K562 (cell line): ENCODE results near the gene MTHFR. TPM values are rescaled to one million over a fixed set of nuclear protein-coding genes. Genes with fewer than 3 reads are reported as not detected.

Experiments
- ADNP ChIP-seq: fragments of 200-800 bp; sonication (Bioruptor generic); IDR thresholded peaks from 2 replicates; pipeline ENCODE4 v1.6.1; 2016; ENCODE audit warnings: missing genetic modification characterization, missing compliant biosample characterization
- FOS ChIP-seq: IDR thresholded peaks from 3 replicates; pipeline ENCODE4 v1.6.1; 2011; ENCODE audit not compliant: insufficient read length; ENCODE audit errors: extremely low read depth
- HNRNPH1 ChIP-seq: fragments of 200-400 bp; formaldehyde crosslinking; optimal IDR thresholded peaks from 2 replicates; pipeline ENCODE3; 2017; ENCODE audit warnings: low read depth, mild to moderate bottlenecking, low read length, moderate library complexity
- MCM2 ChIP-seq: fragments of 450-650 bp; IDR thresholded peaks from 2 replicates; pipeline ENCODE4 v1.6.1; 2017; ENCODE audit warnings: low read depth, mild to moderate bottlenecking
- PCBP2 ChIP-seq: fragments of 200-400 bp; formaldehyde crosslinking; IDR thresholded peaks from 2 replicates; pipeline ENCODE4 v1.6.1; 2018; ENCODE audit warnings: low read length, low read depth, mild to moderate bottlenecking, moderate library complexity; ENCODE audit not compliant: poor library complexity, severe bottlenecking
- PHF21A ChIP-seq: fragments of 450-650 bp; IDR thresholded peaks from 2 replicates; pipeline ENCODE4 v1.6.1; 2017; ENCODE audit warnings: low read depth, borderline replicate concordance
- POLR2AphosphoS5 ChIP-seq: IDR thresholded peaks from 2 replicates; pipeline ENCODE4 v1.6.1; 2011; ENCODE audit warnings: mild to moderate bottlenecking, low read depth, low read length, moderate library complexity; ENCODE audit not compliant: control insufficient read depth, insufficient read depth
- ZNF239 ChIP-seq: fragments of 250-450 bp; sonication (Bioruptor Pico); IDR thresholded peaks from 2 replicates; pipeline ENCODE4 v1.4.0; 2020; ENCODE audit warnings: mild to moderate bottlenecking
- polyA plus RNA-seq, 8 experiments: library from polyadenylated mRNA; depleted of rRNA in 4 of 8; stranded (reverse) in 5 of 8; unstranded in 3 of 8; fragments of >200 nt; fragmentation: Nextera tagmentation in 2 of 8; fragmentation: Illumina TruSeq in 1 of 8; extraction: Ambion mirVana in 2 of 8; extraction: Trizol in 1 of 8; gene quantifications; 2 replicates each; pipeline versions ENCODE4 v1.2.1 to v1.2.3, GENCODE V29; 2011 to 2014; ENCODE audit warnings: inconsistent platforms in 1 of 8, missing spikeins in 1 of 8
- total RNA-seq, 7 experiments: library from RNA; depleted of rRNA in 6 of 7; stranded (reverse); fragments of >200 nt in 6 of 7; fragmentation: Illumina TruSeq in 2 of 7; extraction: Trizol in 2 of 7; gene quantifications; 2 replicates each; pipeline versions ENCODE4 v1.2.1 to v1.2.3, GENCODE V29; 2011 to 2021; ENCODE audit warnings: low replicate concordance in 1 of 7
- TF ChIP-seq, protein P1 (sequence below): fragments of 450-650 bp; IDR thresholded peaks from 2 replicates; pipeline ENCODE4 v1.6.1; 2016; ENCODE audit warnings: mild to moderate bottlenecking
- TF ChIP-seq, protein P2 (sequence below): fragments of 250-450 bp; sonication (Bioruptor Pico); IDR thresholded peaks from 2 replicates; pipeline ENCODE4 v1.4.0; 2020
- TF ChIP-seq, protein P3 (sequence below): sonication (generic); formaldehyde crosslinking; IDR thresholded peaks from 2 replicates; pipeline ENCODE4 v1.8.1; 2023; ENCODE audit warnings: mild to moderate bottlenecking, missing genetic modification reagents
- TF ChIP-seq, protein P4 (sequence below), 2 experiments: fragments of 450-650 bp; conservative IDR thresholded peaks; 2 replicates each; pipeline ENCODE4 v1.6.1; 2017; ENCODE audit warnings: mild to moderate bottlenecking in 2 of 2, moderate library complexity in 2 of 2

The MTHFR gene
- total and polyA plus RNA-seq, 9 of the 15 experiments (the other 6 are each of a cell fraction or from before 2014, with no cell fraction given), result 5.0 to 104 (median 62.6) TPM

DNA sequence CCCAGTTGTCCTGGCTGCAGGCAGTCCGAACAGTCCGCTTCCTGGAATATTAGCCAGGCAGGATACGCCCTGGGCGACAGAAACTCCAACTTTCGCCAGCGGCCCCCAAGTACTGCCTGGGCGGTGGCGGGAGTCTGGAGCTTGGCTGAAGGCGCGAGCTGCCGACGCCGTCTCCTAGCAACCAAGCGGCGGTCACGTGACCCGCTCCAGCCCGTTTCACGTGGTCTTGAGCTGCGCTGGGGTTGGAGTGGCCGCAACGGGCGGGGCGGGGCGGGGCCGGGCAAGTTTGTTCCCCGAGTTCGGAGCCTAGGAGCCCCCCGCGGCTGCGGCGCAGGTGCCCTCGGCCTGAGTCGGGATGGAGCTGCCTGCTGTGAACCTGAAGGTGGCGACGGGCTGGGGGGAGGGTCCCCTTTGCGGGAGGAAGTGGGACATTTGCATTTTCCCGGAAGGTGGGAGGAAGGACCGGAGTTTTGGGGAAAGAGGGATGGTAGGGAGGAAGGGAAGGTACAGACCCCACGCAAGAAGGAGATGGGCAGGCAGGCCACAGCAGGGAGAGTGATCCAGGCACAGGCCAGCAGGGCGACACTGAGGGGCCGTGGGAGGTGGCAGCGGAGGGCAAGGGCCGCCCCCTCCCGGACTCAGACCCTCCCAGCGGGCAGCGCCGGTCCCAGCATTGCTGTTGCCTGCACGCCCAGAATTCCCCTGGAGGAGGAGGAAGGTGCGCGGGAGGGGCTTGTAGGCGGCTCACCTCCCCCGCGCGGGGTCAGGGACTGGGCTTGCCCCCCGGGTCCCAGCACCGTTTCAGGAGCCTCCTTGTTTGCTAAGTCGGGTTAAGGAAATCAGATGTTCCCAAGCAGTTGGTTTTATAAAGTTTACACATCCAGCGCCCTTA is 69.7 kb downstream of the MTHFR start, which contains the start of gene AGTRAP (continued):
- TF ChIP-seq, protein P1, sequence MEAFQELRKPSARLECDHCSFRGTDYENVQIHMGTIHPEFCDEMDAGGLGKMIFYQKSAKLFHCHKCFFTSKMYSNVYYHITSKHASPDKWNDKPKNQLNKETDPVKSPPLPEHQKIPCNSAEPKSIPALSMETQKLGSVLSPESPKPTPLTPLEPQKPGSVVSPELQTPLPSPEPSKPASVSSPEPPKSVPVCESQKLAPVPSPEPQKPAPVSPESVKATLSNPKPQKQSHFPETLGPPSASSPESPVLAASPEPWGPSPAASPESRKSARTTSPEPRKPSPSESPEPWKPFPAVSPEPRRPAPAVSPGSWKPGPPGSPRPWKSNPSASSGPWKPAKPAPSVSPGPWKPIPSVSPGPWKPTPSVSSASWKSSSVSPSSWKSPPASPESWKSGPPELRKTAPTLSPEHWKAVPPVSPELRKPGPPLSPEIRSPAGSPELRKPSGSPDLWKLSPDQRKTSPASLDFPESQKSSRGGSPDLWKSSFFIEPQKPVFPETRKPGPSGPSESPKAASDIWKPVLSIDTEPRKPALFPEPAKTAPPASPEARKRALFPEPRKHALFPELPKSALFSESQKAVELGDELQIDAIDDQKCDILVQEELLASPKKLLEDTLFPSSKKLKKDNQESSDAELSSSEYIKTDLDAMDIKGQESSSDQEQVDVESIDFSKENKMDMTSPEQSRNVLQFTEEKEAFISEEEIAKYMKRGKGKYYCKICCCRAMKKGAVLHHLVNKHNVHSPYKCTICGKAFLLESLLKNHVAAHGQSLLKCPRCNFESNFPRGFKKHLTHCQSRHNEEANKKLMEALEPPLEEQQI, result no peak
- TF ChIP-seq ADNP (tag), result no peak
- TF ChIP-seq MCM2, result no peak
- no peak for TF ChIP-seq HNRNPH1
- peak; percentile 51 for TF ChIP-seq FOS
- no peak for TF ChIP-seq PCBP2
- TF ChIP-seq PHF21A, result no peak
- TF ChIP-seq, protein P2, sequence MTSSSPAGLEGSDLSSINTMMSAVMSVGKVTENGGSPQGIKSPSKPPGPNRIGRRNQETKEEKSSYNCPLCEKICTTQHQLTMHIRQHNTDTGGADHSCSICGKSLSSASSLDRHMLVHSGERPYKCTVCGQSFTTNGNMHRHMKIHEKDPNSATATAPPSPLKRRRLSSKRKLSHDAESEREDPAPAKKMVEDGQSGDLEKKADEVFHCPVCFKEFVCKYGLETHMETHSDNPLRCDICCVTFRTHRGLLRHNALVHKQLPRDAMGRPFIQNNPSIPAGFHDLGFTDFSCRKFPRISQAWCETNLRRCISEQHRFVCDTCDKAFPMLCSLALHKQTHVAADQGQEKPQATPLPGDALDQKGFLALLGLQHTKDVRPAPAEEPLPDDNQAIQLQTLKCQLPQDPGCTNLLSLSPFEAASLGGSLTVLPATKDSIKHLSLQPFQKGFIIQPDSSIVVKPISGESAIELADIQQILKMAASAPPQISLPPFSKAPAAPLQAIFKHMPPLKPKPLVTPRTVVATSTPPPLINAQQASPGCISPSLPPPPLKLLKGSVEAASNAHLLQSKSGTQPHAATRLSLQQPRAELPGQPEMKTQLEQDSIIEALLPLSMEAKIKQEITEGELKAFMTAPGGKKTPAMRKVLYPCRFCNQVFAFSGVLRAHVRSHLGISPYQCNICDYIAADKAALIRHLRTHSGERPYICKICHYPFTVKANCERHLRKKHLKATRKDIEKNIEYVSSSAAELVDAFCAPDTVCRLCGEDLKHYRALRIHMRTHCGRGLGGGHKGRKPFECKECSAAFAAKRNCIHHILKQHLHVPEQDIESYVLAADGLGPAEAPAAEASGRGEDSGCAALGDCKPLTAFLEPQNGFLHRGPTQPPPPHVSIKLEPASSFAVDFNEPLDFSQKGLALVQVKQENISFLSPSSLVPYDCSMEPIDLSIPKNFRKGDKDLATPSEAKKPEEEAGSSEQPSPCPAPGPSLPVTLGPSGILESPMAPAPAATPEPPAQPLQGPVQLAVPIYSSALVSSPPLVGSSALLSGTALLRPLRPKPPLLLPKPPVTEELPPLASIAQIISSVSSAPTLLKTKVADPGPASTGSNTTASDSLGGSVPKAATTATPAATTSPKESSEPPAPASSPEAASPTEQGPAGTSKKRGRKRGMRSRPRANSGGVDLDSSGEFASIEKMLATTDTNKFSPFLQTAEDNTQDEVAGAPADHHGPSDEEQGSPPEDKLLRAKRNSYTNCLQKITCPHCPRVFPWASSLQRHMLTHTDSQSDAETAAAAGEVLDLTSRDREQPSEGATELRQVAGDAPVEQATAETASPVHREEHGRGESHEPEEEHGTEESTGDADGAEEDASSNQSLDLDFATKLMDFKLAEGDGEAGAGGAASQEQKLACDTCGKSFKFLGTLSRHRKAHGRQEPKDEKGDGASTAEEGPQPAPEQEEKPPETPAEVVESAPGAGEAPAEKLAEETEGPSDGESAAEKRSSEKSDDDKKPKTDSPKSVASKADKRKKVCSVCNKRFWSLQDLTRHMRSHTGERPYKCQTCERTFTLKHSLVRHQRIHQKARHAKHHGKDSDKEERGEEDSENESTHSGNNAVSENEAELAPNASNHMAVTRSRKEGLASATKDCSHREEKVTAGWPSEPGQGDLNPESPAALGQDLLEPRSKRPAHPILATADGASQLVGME (CRISPR knock-in tag), result 0 out of 2 replicates have a peak, but pooled peaks have one; percentile 14
- TF ChIP-seq, protein P3, sequence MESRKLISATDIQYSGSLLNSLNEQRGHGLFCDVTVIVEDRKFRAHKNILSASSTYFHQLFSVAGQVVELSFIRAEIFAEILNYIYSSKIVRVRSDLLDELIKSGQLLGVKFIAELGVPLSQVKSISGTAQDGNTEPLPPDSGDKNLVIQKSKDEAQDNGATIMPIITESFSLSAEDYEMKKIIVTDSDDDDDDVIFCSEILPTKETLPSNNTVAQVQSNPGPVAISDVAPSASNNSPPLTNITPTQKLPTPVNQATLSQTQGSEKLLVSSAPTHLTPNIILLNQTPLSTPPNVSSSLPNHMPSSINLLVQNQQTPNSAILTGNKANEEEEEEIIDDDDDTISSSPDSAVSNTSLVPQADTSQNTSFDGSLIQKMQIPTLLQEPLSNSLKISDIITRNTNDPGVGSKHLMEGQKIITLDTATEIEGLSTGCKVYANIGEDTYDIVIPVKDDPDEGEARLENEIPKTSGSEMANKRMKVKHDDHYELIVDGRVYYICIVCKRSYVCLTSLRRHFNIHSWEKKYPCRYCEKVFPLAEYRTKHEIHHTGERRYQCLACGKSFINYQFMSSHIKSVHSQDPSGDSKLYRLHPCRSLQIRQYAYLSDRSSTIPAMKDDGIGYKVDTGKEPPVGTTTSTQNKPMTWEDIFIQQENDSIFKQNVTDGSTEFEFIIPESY (CRISPR knock-in tag), result peak; percentile 77
- TF ChIP-seq, protein P4, sequence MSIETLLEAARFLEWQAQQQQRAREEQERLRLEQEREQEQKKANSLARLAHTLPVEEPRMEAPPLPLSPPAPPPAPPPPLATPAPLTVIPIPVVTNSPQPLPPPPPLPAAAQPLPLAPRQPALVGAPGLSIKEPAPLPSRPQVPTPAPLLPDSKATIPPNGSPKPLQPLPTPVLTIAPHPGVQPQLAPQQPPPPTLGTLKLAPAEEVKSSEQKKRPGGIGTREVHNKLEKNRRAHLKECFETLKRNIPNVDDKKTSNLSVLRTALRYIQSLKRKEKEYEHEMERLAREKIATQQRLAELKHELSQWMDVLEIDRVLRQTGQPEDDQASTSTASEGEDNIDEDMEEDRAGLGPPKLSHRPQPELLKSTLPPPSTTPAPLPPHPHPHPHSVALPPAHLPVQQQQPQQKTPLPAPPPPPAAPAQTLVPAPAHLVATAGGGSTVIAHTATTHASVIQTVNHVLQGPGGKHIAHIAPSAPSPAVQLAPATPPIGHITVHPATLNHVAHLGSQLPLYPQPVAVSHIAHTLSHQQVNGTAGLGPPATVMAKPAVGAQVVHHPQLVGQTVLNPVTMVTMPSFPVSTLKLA (conservative IDR thresholded peaks at IDR 0.05), result peak; percentile 96 to 97
- TF ChIP-seq POLR2AphosphoS5, result peak; percentile 33
- TF ChIP-seq ZNF239 (CRISPR knock-in tag), result no peak; the same call in 1 of the 2 replicates
